AG04449 (cell line): ENCODE data around the gene LRRFIP1.
A peak's percentile ranks its signal among the peaks of the same experiment; 100 is the strongest.

Experiments
- CTCF ChIA-PET: fragments of 350-600 bp; formaldehyde crosslinking; extraction: SDS; loops from one replicate; lab custom pipeline; 2021; ENCODE audit warnings: antibody characterized with exemption; lab: Yijun Ruan, JAX
- POLR2A ChIA-PET: fragments of 400-600, 350-600 bp; formaldehyde crosslinking; extraction: SDS; loops from one replicate; lab custom pipeline; 2020; ENCODE audit warnings: antibody characterized with exemption, inconsistent platforms; lab: Yijun Ruan, JAX
- DNase-seq: peaks from one replicate; pipeline ENCODE4 v3.0.0-alpha.2; 2010; ENCODE audit warnings: low read depth, low spot score
- H3K4me3 ChIP-seq: 2 replicates; pipeline ENCODE4 v1.5.1; 2011; ENCODE audit warnings: low read depth, mild to moderate bottlenecking, control low read depth, low read length
- CTCF ChIP-seq: IDR thresholded peaks from one replicate; pipeline ENCODE4 v1.5.1; 2011; ENCODE audit warnings: mild to moderate bottlenecking, moderate library complexity, low read length, control low read depth, inconsistent platforms; ENCODE audit not compliant: insufficient read depth; ENCODE audit errors: missing control alignments

LRRFIP1 gene

DNA sequence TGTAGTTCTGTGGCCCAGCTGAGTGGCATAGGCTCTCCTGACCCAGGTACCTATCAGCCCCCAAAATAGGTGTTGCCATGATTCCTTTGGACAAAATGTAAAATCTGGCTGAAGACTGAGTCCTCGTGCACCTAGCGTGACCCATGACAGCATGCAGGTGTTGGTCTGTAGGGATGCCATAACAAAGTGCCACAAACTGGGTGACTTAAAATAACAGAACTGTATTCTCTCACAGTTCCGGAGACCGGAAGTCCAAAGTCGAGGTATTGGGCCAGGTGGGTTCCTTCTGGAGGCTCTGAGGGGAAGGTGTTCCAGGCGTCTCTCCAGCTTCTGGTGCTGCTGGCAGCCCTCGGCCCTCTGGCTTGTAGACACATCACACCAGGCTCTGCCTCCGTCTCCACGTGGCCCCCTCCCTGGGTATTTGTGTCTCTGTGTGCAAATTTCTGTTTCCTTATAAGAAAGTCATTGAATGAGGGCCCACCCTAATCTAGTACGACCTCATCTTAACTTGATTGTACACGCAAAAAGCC is 34.5 kb downstream of the LRRFIP1 start:
- POLR2A ChIA-PET = no interaction called here
- no peak for DNase-seq
- no peak overlapping the region for H3K4me3 ChIP-seq
- CTCF ChIA-PET = no interaction called here
- TF ChIP-seq CTCF = no peak

DNA sequence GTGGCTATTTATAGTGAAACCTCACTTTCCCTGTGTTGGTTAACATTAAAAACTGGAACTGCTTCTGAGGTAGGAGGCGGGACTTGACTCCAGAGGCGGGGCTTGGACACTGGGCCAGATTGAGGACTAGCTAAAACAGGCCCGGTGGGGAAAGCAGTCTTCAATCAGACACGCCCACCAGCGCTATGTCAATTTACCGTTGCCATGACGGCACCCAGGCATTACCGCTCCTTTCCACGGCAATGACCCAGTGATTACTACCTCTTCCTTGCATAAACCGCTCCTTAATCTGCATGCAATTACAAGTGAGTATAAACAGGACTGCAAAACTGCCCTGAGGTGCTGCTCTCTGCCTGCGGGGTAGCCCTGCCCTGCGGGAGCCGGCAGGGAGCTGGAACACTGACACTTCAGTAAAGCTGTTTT is 35.3 kb downstream of the LRRFIP1 start:
- ChIA-PET CTCF (interaction anchor here (0.9 to 1.2 kb wide), 3 partner anchors 11 to 82 kb away, joined by 3 to 6 read pairs (median 4); no protein-coding TSS in a partner anchor), POLR2A (interaction anchor here (0.7 kb wide), 1 partner anchor 25 kb away, joined by 4 read pairs; no protein-coding TSS in a partner anchor)
- TF ChIP-seq CTCF = no peak
- DNase-seq = peak; percentile 34
- H3K4me3 ChIP-seq = no peak overlapping the region

DNA sequence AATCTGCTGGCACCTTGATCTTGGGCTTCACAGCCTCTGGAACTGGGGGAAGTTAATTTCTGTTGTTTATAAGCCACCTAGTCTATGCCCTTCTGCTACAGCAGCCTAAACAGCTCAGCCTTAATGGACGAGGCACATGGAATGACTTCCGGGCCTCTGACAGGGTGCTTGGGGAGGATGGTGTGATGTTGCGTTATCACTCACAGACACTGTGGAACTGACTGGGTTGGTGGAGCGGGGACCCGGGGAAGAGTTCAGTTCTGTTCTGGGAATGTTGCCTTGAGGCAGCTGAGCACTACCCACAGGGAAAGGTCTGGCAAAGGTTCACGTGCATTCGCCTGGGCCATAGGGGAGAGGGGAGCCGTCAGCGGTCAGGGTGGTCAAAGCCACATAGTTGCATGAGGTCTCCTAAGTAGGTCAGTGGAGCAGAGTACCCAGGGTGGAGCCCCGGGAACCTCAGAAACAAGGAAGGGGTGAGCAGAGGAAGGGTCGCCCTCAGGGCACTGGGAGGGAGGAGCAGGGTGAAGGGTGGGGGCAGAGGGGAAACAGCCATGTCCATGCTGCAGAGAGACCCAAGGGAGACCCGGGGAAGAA is 36.2 kb downstream of the LRRFIP1 start:
- no peak for DNase-seq
- TF ChIP-seq CTCF = no peak
- H3K4me3 ChIP-seq = no peak overlapping the region
- CTCF ChIA-PET = interaction anchor here (0.9 to 1.2 kb wide), 3 partner anchors 10 to 81 kb away, joined by 3 to 6 read pairs (median 4); no protein-coding TSS in a partner anchor
- POLR2A ChIA-PET = interaction anchor here (0.7 kb wide), 1 partner anchor 24 kb away, joined by 4 read pairs; no protein-coding TSS in a partner anchor

- ChIA-PET POLR2A (no interaction called here), CTCF (no interaction called here)
- TF ChIP-seq CTCF = no peak
- no peak overlapping the region for H3K4me3 ChIP-seq
- no peak for DNase-seq
These were observed 36.8 kb downstream of the LRRFIP1 start for GRCh38 chr2:237664151-237664550.

GRCh38 chr2:237665713-237666143 is 38.3 kb downstream of the LRRFIP1 start:
- no peak for DNase-seq
- POLR2A ChIA-PET = no interaction called here

More at GRCh38 chr2:237665713-237666143, 38.3 kb downstream of the LRRFIP1 start:
- no peak overlapping the region for H3K4me3 ChIP-seq
- TF ChIP-seq CTCF = no peak
- CTCF ChIA-PET = interaction anchor here (0.7 to 1.3 kb wide), 2 partner anchors 79 to 84 kb away, joined by 3 read pairs; no protein-coding TSS in a partner anchor
